HepG2 (cell line): ENCODE measurements around the gene SYT7. TPM values are rescaled to one million over a fixed set of nuclear protein-coding genes. Genes with fewer than 3 reads are reported as not detected.

ENCODE experiments used
- ATAC-seq: fragments of 200-7000 bp; cut with Tn5 transposase; 3 replicates; pipeline ENCODE4 v1.9.1; 2020; ENCODE audit warnings: mild to moderate bottlenecking, moderate library complexity
- BruUV-seq: library from RNA; stranded (reverse); fragments of 400-500 nt; replicated peaks from 2 replicates; lab custom pipeline; 2021; lab: Mats Ljungman, UMichigan
- CTCF ChIA-PET: fragments of 300-600 bp; formaldehyde crosslinking; extraction: SDS; loops from one replicate; lab custom pipeline; 2021; ENCODE audit warnings: low total read pairs, inconsistent platforms, low intra/inter-chr PET ratio; lab: Yijun Ruan, JAX
- POLR2A ChIA-PET: fragments of 350-600 bp; sonication (Branson Sonifier 250); formaldehyde crosslinking; loops from one replicate; lab custom pipeline; 2020; ENCODE audit warnings: antibody characterized with exemption, inconsistent platforms; lab: Yijun Ruan, JAX
- DNase-seq: peaks from one replicate; pipeline ENCODE4 v3.0.0-alpha.2; 2015; ENCODE audit warnings: low spot score
- FAIRE-seq: peaks from 3 replicates; lab custom pipeline; 2011; peaks lifted over from hg19 to GRCh38; lab: Jason Lieb, UNC
- H2AFZ ChIP-seq: one replicate; pipeline ENCODE4 v1.6.1; 2011; ENCODE audit warnings: low read length, inconsistent platforms
- H3K27ac ChIP-seq: fragments of 300-600 bp; 3 replicates; pipeline ENCODE4 v1.8.0; 2011; ENCODE audit warnings: mixed run types, mild to moderate bottlenecking, mixed read lengths, low read length, inconsistent platforms; ENCODE audit not compliant: insufficient read depth; ENCODE audit errors: extremely low read length
- H3K27me3 ChIP-seq, 2 experiments: fragments of 200-600 bp in 1 of 2; 2 replicates in 1 of 2; 3 replicates in 1 of 2; pipeline versions ENCODE4 v1.6.0 to v1.8.0; 2011; ENCODE audit warnings: low read length in 2 of 2, mild to moderate bottlenecking in 2 of 2, moderate library complexity in 2 of 2, inconsistent platforms in 1 of 2; ENCODE audit not compliant: insufficient read depth in 2 of 2, control insufficient read depth in 1 of 2
- H3K36me3 ChIP-seq, 2 experiments: fragments of 200-600 bp in 1 of 2; replicated peaks in 1 of 2; 2 replicates in 1 of 2; 3 replicates in 1 of 2; pipeline versions ENCODE4 v1.5.1 to v1.8.0; 2011; ENCODE audit warnings: low read length in 2 of 2, inconsistent platforms in 1 of 2; ENCODE audit not compliant: insufficient read depth in 2 of 2, control insufficient read depth in 1 of 2
- H3K4me1 ChIP-seq: 2 replicates; pipeline ENCODE4 v1.5.1; 2012; ENCODE audit warnings: low read length, inconsistent platforms; ENCODE audit not compliant: insufficient read depth
- H3K4me2 ChIP-seq: 2 replicates; pipeline ENCODE4 v1.6.0; 2011; ENCODE audit warnings: low read depth, low read length, inconsistent platforms
- H3K4me3 ChIP-seq, 3 experiments: fragments of 200-600 bp in 1 of 3; sonication (generic), shearing (Covaris generic) in 1 of 3; replicated peaks in 1 of 3; 2 replicates each; pipeline ENCODE4 v1.5.1; 2011 to 2016; ENCODE audit warnings: low read length in 3 of 3, inconsistent platforms in 2 of 3, low read depth in 2 of 3, mild to moderate bottlenecking in 2 of 3, control low read depth in 1 of 3, mixed read lengths in 1 of 3; ENCODE audit not compliant: insufficient read depth in 1 of 3
- H3K79me2 ChIP-seq: one replicate; pipeline ENCODE4 v1.6.1; 2011; ENCODE audit warnings: low read length, inconsistent platforms; ENCODE audit not compliant: insufficient read depth
- H3K9ac ChIP-seq: 2 replicates; pipeline ENCODE4 v1.6.0; 2011; ENCODE audit warnings: mild to moderate bottlenecking, low read depth, low read length, inconsistent platforms; ENCODE audit not compliant: insufficient read depth
- H3K9me3 ChIP-seq: 2 replicates; pipeline ENCODE4 v1.5.1; 2012; ENCODE audit warnings: mild to moderate bottlenecking, low read length
- H4K20me1 ChIP-seq: 2 replicates; pipeline ENCODE4 v1.6.0; 2011; ENCODE audit warnings: inconsistent platforms, mild to moderate bottlenecking, low read length, moderate library complexity; ENCODE audit not compliant: insufficient read depth
- DNMT1 ChIP-seq: sonication (generic); formaldehyde crosslinking; IDR thresholded peaks from 2 replicates; pipeline ENCODE4 v1.5.1; 2020; ENCODE audit warnings: mild to moderate bottlenecking, missing genetic modification reagents
- EEA1 ChIP-seq: sonication (generic); formaldehyde crosslinking; IDR thresholded peaks from 2 replicates; pipeline ENCODE4 v1.5.1; 2020; ENCODE audit warnings: mild to moderate bottlenecking, missing genetic modification reagents, borderline replicate concordance
- ETV5 ChIP-seq: IDR thresholded peaks from 2 replicates; pipeline ENCODE4 v1.6.1; 2018; ENCODE audit warnings: missing biosample characterization, missing genetic modification reagents, inconsistent platforms, borderline replicate concordance
- FOSL2 ChIP-seq: sonication (generic); formaldehyde crosslinking; IDR thresholded peaks from 2 replicates; pipeline ENCODE4 v1.4.0; 2020; ENCODE audit warnings: missing genetic modification reagents
- GZF1 ChIP-seq: sonication (generic); formaldehyde crosslinking; IDR thresholded peaks from 2 replicates; pipeline ENCODE4 v1.5.1; 2020; ENCODE audit warnings: mild to moderate bottlenecking, missing genetic modification reagents
- NFYC ChIP-seq: IDR thresholded peaks from 2 replicates; pipeline ENCODE4 v1.6.1; 2016; ENCODE audit warnings: missing genetic modification reagents, missing compliant biosample characterization
- RELA ChIP-seq: sonication (generic); formaldehyde crosslinking; IDR thresholded peaks from 2 replicates; pipeline ENCODE4 v1.4.0; 2020; ENCODE audit warnings: missing genetic modification reagents
- SETDB1 ChIP-seq: sonication (generic); formaldehyde crosslinking; IDR thresholded peaks from 2 replicates; pipeline ENCODE4 v1.5.1; 2020; ENCODE audit warnings: missing genetic modification reagents, mild to moderate bottlenecking, borderline replicate concordance
- SKIL ChIP-seq: sonication (generic); formaldehyde crosslinking; IDR thresholded peaks from 2 replicates; pipeline ENCODE4 v1.8.0; 2022; ENCODE audit warnings: missing genetic modification reagents, mild to moderate bottlenecking, moderate library complexity, borderline replicate concordance
- TFDP2 ChIP-seq: sonication (generic); formaldehyde crosslinking; IDR thresholded peaks from 2 replicates; pipeline ENCODE4 v1.4.0; 2020; ENCODE audit warnings: missing genetic modification reagents
- WIZ ChIP-seq: sonication (generic); formaldehyde crosslinking; IDR thresholded peaks from 2 replicates; pipeline ENCODE4 v1.5.1; 2020; ENCODE audit warnings: mild to moderate bottlenecking, missing genetic modification reagents
- ZNF124 ChIP-seq: sonication (generic); formaldehyde crosslinking; IDR thresholded peaks from 2 replicates; pipeline ENCODE4 v1.4.0; 2020; ENCODE audit warnings: missing genetic modification reagents
- ZNF143 ChIP-seq: sonication (generic); formaldehyde crosslinking; IDR thresholded peaks from 2 replicates; pipeline ENCODE4 v1.4.0; 2020; ENCODE audit warnings: missing genetic modification reagents
- ZNF772 ChIP-seq: sonication (generic); formaldehyde crosslinking; IDR thresholded peaks from 2 replicates; pipeline ENCODE4 v1.5.0; 2020; ENCODE audit warnings: mild to moderate bottlenecking, missing genetic modification reagents
- ZNF781 ChIP-seq: sonication (generic); formaldehyde crosslinking; IDR thresholded peaks from 2 replicates; pipeline ENCODE4 v1.5.1; 2020; ENCODE audit warnings: borderline replicate concordance, mild to moderate bottlenecking, missing genetic modification reagents; ENCODE audit errors: not compliant biosample characterization
- WGBS: methylation state at CpG from one replicate; pipeline ENCODE4 v1.1.6; 2017; ENCODE audit warnings: low lambda C conversion rate; 5-methylcytosine and 5-hydroxymethylcytosine counted together
- in situ Hi-C: cut with HindIII; loops from 2 replicates; pipeline ENCODE4 v1.10.0; 2017; ENCODE audit warnings: low pct_unique_long_range_greater_than_20kb; ENCODE audit not compliant: extremely low pct_ligation_motif_present
- intact Hi-C: fragments of 100-400 bp; cut with micrococcal nuclease; formaldehyde crosslinking; loops from one replicate; pipeline ENCODE4 v1.10.0; 2022; ENCODE audit not compliant: unreplicated experiment
- polyA plus RNA-seq, 8 experiments: library from polyadenylated mRNA; depleted of rRNA in 3 of 8; stranded (reverse) in 7 of 8; unstranded in 1 of 8; fragments of >200 nt; fragmentation: Illumina TruSeq in 4 of 8; extraction: Trizol in 4 of 8; gene quantifications; 2 replicates each; pipeline versions ENCODE4 v1.2.1 to v1.2.3, GENCODE V29; 2011 to 2016; ENCODE audit warnings: low read depth in 4 of 8, missing spikeins in 1 of 8, mixed read lengths in 1 of 8; ENCODE audit not compliant: insufficient read depth in 1 of 8
- total RNA-seq, 5 experiments: library from RNA; depleted of rRNA; stranded (reverse); fragments of >200 nt; fragmentation: Illumina TruSeq; extraction: Trizol; gene quantifications; 2 replicates each; pipeline ENCODE4 v1.2.3, GENCODE V29; 2016; ENCODE audit warnings: low read depth in 1 of 5
- TF ChIP-seq, protein P1 (sequence below): IDR thresholded peaks from 2 replicates; pipeline ENCODE4 v1.6.1; 2016; ENCODE audit warnings: mild to moderate bottlenecking, missing biosample characterization, missing genetic modification reagents
- TF ChIP-seq, protein P2 (sequence below): sonication (generic); formaldehyde crosslinking; conservative IDR thresholded peaks from 2 replicates; pipeline ENCODE4 v1.8.0; 2022; ENCODE audit warnings: missing genetic modification reagents
- TF ChIP-seq, protein P3 (sequence below): IDR thresholded peaks from 2 replicates; pipeline ENCODE4 v1.6.1; 2016

SYT7 gene
- total and polyA plus RNA-seq, 2 of the 13 experiments (the other 11 are each of a cell fraction or from before 2014, with no cell fraction given): 1.4 to 4.4 TPM

GRCh38 chr11:61547246-61547645 is 33.6 kb downstream of the SYT7 start (continued):
- TF ChIP-seq, protein P1, sequence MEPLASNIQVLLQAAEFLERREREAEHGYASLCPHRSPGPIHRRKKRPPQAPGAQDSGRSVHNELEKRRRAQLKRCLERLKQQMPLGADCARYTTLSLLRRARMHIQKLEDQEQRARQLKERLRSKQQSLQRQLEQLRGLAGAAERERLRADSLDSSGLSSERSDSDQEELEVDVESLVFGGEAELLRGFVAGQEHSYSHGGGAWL (CRISPR knock-in tag): no peak
- TF ChIP-seq EEA1: no peak
- no peak for TF ChIP-seq RELA (CRISPR knock-in tag)
- TF ChIP-seq ZNF772 (CRISPR knock-in tag): no peak
- no peak for TF ChIP-seq ZNF143 (CRISPR knock-in tag)
- TF ChIP-seq GZF1 (CRISPR knock-in tag): no peak
- TF ChIP-seq, protein P2, sequence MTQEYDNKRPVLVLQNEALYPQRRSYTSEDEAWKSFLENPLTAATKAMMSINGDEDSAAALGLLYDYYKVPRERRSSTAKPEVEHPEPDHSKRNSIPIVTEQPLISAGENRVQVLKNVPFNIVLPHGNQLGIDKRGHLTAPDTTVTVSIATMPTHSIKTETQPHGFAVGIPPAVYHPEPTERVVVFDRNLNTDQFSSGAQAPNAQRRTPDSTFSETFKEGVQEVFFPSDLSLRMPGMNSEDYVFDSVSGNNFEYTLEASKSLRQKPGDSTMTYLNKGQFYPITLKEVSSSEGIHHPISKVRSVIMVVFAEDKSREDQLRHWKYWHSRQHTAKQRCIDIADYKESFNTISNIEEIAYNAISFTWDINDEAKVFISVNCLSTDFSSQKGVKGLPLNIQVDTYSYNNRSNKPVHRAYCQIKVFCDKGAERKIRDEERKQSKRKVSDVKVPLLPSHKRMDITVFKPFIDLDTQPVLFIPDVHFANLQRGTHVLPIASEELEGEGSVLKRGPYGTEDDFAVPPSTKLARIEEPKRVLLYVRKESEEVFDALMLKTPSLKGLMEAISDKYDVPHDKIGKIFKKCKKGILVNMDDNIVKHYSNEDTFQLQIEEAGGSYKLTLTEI: no peak
- no peak for TF ChIP-seq FOSL2 (CRISPR knock-in tag)
- TF ChIP-seq, protein P3, sequence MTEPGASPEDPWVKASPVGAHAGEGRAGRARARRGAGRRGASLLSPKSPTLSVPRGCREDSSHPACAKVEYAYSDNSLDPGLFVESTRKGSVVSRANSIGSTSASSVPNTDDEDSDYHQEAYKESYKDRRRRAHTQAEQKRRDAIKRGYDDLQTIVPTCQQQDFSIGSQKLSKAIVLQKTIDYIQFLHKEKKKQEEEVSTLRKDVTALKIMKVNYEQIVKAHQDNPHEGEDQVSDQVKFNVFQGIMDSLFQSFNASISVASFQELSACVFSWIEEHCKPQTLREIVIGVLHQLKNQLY (CRISPR knock-in tag): no peak
- TF ChIP-seq NFYC (CRISPR knock-in tag): no peak

DNA sequence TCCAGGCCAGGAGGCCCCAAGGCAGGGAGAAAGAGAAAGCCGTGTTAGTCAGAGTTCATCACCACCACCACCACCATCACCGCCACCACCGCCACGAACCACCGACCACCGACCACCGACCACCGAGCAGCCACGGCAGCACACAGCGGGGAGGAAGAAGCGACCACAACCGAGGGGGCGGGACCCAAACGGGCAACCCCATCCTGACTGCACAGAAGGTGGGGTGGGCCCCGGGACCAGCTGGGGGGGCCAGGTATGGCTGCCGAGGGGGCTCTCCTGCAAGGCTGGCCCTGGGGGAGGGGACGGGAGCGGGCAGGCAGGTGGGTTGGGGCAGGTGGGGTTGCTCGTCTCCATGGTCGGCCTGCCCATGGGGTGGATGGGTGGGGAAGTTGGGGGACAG is 34.2 kb downstream of the SYT7 start:
- no TSS peak for BruUV-seq
- WGBS: 82% methylated on average over 20 of the region's 20 CpGs
- no peak overlapping the region for H2AFZ ChIP-seq
- no peak overlapping the region for H3K9ac ChIP-seq
- H3K36me3 ChIP-seq: no peaks in the 10 kb centered on the region
- FAIRE-seq: no peak
- CTCF ChIA-PET: no interaction called here
- no peak overlapping the region for H3K4me2 ChIP-seq
- no peak overlapping the region for H3K27ac ChIP-seq
- in situ Hi-C loops: no loop called here
- intact Hi-C loops: no loop called here
- H3K27me3 ChIP-seq: no peaks in the 10 kb centered on the region
- H3K79me2 ChIP-seq: no peaks in the 10 kb centered on the region
- H4K20me1 ChIP-seq: no peaks in the 10 kb centered on the region
- H3K9me3 ChIP-seq: no peaks in the 10 kb centered on the region
- no peak for DNase-seq
- peaks cover 15% of the 10 kb centered on the region for H3K4me1 ChIP-seq
- POLR2A ChIA-PET: no interaction called here
- H3K4me3 ChIP-seq: no peak overlapping the region
- ATAC-seq: no peak
- no peak for TF ChIP-seq SKIL (CRISPR knock-in tag)
- TF ChIP-seq SETDB1: no peak
- no peak for TF ChIP-seq DNMT1 (CRISPR knock-in tag)
- no peak for TF ChIP-seq ZNF124 (CRISPR knock-in tag)
- TF ChIP-seq ETV5: no peak
- no peak for TF ChIP-seq ZNF781 (CRISPR knock-in tag)
- no peak for TF ChIP-seq TFDP2 (CRISPR knock-in tag)
- no peak for TF ChIP-seq WIZ (CRISPR knock-in tag)
